HuH-7.5 (cell line): ENCODE measurements around the gene IPO8.

Experiments used
- DNase-seq: peaks from one replicate; pipeline ENCODE4 v3.0.0; 2011; ENCODE audit warnings: low spot score

Gene IPO8

GRCh38 chr12:30695199-30696102, at the start of gene IPO8:
IPO8 (minus strand) TSS chr12:30695869; CDS start chr12:30695647, 222 bp downstream.
- DNase-seq: peak; percentile 86

GRCh38 chr12:30744321-30744720, 48.7 kb upstream of the IPO8 start:
- DNase-seq: no peak

DNA sequence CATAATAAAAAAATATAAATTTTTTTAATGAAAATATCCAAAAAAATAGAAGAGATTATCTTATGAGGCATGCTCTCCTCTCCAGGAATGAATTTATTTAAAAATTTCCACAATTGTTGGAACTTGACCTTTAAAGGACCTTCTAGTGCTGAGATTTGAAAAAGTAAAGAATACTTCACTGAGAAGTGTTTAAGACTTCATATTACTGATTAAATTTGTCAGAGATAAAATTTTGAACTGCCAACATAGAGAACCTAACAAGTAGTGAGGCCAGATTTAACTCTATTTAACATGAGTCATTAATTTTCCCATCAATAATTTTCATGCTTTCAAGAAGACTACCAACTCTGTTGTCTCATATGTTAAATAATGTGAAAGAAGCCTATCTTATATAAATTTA, 44.6 kb upstream of the IPO8 start:
- no peak for DNase-seq

GRCh38 chr12:30739020-30739419, 43.4 kb upstream of the IPO8 start:
- DNase-seq: no peak

GRCh38 chr12:30732954-30733637, 37.4 kb upstream of the IPO8 start:
- no peak for DNase-seq

GRCh38 chr12:30730011-30730410, 34.3 kb upstream of the IPO8 start:
- no peak for DNase-seq

DNA sequence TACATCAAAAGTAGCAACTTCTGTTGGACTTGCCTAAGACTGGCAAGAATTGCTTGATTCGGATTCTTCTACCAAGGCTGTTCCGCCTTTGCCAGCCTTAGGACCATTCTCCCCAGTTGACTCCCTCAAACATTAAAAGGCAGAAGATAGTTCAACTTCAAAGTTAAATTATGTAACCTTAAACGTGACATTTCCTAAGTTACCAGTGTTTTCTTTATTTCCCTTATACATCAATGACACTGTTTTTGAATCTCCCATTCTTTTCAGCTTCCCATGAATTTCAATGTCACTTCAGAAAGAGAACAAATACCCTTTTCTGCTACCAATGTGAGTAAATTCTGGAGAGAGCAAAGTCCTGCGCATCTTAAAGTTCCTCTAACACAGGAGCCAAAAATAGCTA, 33.9 kb upstream of the IPO8 start:
- DNase-seq: no peak

DNA sequence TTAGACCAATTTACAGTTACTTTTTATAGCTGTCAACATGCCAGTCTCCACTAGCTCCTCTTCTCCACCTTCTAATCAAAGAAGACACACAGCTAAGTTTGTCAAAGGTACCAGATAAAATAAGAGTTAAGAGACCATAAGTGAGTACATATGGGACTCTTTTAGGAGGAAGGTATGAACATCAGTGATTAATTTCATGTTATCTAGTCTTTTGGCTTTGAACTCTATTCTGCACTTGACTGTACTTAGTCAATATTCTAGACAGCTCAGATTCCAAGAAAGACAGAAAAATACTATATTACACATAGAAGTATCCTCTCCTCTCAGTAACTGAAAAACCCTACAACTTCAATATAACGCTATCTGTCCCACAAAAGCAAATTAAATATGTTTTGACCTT, 31.0 kb upstream of the IPO8 start:
- DNase-seq: no peak

DNA sequence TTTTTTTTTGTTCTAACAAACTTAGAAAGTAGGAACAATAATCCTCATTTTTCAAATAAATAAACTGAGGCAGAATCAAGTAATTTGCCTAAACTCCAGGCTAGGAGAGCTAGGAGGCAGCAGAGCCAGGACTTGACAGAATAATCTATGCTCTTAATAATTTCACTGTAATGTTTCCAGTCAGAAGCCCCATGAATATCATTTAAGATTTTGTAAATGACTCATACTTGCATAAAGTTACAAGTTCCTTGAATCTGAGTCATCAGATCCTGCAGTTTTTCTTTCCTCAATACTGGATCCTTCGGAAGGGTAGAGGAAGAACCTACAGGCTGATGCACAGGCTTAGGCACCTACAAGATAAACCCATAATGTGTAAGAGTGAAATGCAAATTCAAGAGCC, 30.1 kb upstream of the IPO8 start:
- no peak for DNase-seq

DNA sequence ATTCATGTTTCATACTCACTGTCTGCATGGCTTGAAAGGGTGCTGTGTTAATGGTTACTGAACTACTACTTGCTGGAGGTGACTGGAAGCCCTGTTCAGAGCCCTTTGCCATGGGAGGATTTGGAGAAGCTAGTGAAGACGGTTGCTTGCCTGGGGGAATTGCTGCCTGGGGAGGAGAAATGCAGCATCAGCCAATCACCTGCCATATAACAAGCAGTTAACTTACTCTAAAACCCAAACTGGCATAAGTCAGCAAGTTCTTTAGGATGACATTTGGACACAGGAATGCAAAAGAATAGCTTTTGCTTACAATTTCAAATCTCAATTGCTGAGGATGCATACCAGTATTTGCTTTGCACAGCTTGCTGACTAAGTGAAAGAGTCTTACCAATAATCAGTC, 23.4 kb upstream of the IPO8 start:
- DNase-seq: no peak

DNA sequence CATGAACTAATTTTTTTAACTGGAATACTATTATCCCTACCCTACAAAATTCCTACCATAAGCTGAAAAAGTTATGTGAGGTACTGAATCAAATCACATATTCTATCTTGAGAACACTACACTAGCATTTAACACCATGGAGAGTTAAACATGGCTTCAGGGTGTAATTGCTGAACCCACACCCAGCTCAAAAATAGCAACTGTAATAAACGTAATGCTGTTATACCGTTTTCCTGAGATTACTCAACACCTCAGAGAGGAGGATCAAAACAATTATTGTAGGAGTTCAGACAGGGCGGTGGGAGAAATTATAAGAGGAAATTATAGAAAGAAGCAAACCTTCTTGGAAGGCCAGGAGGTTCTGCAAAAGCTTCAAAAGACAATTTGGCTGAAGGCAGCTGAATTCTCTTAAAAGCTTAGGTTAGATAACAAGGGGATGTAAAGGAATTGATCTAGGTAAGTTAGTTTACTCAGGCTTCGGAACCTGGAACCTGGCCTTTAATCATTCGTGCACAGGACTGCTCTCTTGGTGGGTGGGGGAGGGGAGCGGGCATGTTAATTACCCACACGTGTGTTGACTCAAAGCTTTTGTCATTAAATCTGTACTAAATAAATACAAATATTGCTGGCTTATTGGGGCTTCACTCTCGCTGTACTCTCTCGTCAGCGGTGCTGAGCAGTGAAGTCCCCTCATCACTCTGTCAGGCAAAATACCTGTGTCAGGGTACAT, 12.1 kb upstream of the IPO8 start:
- no peak for DNase-seq

GRCh38 chr12:30706476-30706875, 10.8 kb upstream of the IPO8 start:
- no peak for DNase-seq

DNA sequence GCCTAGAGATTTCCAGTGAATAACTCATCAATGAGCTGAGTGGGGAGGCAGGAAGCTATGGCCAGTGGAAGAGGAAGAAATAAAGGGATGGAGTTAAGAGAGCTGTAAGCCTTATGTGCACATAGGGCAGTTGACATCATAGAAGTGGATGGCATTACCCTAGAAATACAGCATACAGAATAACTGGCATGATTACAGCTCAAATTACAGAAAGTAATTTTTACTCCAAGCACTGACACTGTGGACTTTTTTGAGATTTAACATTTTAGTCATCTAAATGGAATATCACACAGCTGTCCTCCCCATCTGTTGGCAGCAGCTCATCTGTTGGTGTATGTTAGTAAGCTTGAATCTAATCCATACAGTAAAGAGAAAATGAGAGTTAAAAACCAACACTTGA, 5.4 kb upstream of the IPO8 start:
- no peak for DNase-seq

GRCh38 chr12:30700216-30700900, 4.7 kb upstream of the IPO8 start:
- no peak for DNase-seq

DNA sequence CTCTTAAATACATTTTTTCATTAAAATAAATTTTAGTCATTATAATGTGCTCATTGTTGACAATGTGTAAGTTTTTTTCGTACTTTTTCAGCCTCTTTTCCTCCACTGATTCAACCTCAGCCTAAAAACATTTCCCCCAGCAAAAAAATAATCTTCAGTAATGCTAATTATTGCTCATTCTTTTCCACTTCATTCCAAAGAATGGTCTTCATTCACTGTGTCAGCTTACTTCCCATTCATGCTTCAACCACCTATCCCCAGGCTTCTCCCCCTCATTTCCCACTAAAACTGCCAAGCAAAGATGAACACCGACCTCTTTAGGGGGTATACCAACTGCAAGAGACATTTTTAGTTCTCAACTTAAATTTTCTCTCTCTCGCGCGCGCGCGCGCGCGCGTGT, 2.7 kb upstream of the IPO8 start:
- DNase-seq: no peak

DNA sequence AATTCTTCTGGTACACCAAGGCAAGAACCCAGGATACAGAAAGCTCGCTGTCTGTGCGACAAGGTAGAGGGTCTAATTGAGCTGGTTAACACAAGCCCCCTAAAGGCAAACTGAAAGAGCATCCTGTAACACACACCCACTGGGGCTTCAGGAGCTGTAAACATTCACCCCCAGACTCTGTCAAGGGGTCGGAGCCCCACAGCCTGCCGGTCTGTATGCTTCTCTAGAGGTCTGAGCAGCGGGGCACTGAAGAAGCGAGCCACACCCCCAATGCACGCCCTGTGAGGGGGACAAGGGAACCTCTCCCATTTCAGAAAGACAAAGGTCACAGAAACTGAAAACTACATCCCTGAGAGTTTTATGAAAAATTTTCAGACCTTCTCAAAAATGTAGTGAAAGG, 1.3 kb upstream of the IPO8 start:
- DNase-seq: no peak

- DNase-seq: no peak
These were observed 817 bp upstream of the IPO8 start for GRCh38 chr12:30696486-30696885.

DNA sequence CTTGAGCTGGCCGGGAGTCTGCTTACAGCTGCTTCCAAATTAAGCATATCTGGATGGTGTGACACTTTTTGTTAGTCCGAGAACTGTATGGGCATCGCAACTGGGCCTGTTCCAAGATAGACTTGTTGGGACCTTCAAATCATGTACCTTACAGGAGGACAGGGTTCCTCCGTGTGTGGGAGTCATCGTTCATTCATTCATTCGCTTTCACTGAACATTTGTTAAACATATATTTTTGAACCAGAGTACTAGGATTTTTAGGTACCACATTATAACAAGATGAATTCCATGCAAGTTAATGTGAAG, 387 bp upstream of the IPO8 start:
- no peak for DNase-seq

GRCh38 chr12:30694412-30695198, 1.1 kb downstream of the IPO8 start:
- peak; percentile 41 for DNase-seq

DNA sequence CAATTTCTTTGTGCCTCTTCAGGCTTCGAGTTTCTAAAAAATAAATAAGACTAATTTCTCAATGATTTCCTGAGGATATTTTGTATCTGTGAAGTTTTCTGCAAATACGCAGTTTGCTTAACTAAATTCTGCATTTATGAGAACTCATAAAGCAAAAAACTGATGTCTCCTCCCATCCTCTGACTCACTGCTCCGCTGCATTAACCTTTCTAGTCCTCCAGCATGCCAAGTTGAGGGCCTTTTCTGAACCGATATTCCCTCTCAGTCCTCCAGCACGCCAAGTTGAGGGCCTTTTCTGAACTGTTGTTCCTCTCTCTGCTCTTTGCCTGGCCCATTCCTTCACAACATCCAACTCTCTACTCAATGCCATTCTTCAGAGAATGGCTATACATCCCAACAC, 3.2 kb downstream of the IPO8 start:
- no peak for DNase-seq

- no peak for DNase-seq
These were observed 4.4 kb downstream of the IPO8 start for GRCh38 chr12:30691122-30691879.
